A549 (cell line): ENCODE data around the gene H2AZ2.

Experiments
- CBX8 ChIP-seq: fragments of 200-600 bp; sonication (generic); IDR thresholded peaks from 2 replicates; pipeline ENCODE4 v1.6.1; 2016
- CHD2 ChIP-seq: fragments of 150-350 bp; IDR thresholded peaks from 2 replicates; pipeline ENCODE4 v1.6.1; 2014; ENCODE audit warnings: low read length; ENCODE audit not compliant: partially characterized antibody
- CHD4 ChIP-seq: fragments of 200-600 bp; sonication (generic); IDR thresholded peaks from 2 replicates; pipeline ENCODE4 v1.6.1; 2016; ENCODE audit warnings: antibody characterized with exemption, mild to moderate bottlenecking, borderline replicate concordance
- CTCF ChIP-seq: fragments of >200 bp; sonication (Bioruptor Twin); formaldehyde crosslinking; IDR thresholded peaks from 3 replicates; pipeline ENCODE4 v1.5.1; 2016
- EP300 ChIP-seq, 2 experiments: fragments of >200 bp; sonication (Bioruptor Twin); formaldehyde crosslinking; IDR thresholded peaks; 2 replicates in 1 of 2; 3 replicates in 1 of 2; pipeline ENCODE4 v1.6.1; 2016 to 2017
- ESRRA ChIP-seq: fragments of 150-350 bp; IDR thresholded peaks from 2 replicates; pipeline ENCODE4 v1.6.1; 2014; ENCODE audit warnings: mild to moderate bottlenecking, low read length, borderline replicate concordance
- KDM1A ChIP-seq: fragments of 200-600 bp; sonication (generic); IDR thresholded peaks from 2 replicates; pipeline ENCODE4 v1.6.1; 2016; ENCODE audit warnings: low read depth, mild to moderate bottlenecking
- MAX ChIP-seq: IDR thresholded peaks from 2 replicates; pipeline ENCODE4 v1.6.1; 2012
- MYC ChIP-seq: IDR thresholded peaks from 2 replicates; pipeline ENCODE4 v1.6.1; 2012; ENCODE audit warnings: mild to moderate bottlenecking, inconsistent platforms, low read length, improper control_type of control experiment, borderline replicate concordance
- NFE2L2 ChIP-seq: fragments of 150-350 bp; conservative IDR thresholded peaks from 2 replicates; pipeline ENCODE4 v1.6.1; 2014; ENCODE audit warnings: low read length
- POLR2A ChIP-seq: IDR thresholded peaks from 2 replicates; pipeline ENCODE4 v1.6.1; 2012; ENCODE audit warnings: mild to moderate bottlenecking, low read length
- RFX5 ChIP-seq: fragments of 450-650 bp; IDR thresholded peaks from 2 replicates; pipeline ENCODE4 v1.7.1; 2014; ENCODE audit warnings: antibody characterized with exemption, mild to moderate bottlenecking, moderate library complexity
- ZSCAN20 ChIP-seq: fragments of 250-450 bp; sonication (Bioruptor Pico); IDR thresholded peaks from 2 replicates; pipeline ENCODE4 v1.8.0; 2022; ENCODE audit warnings: mild to moderate bottlenecking, moderate library complexity
- TF ChIP-seq, protein P1 (sequence below): fragments of 450-650 bp; IDR thresholded peaks from 2 replicates; pipeline ENCODE4 v1.6.1; 2014; ENCODE audit warnings: antibody characterized with exemption

- no peak for TF ChIP-seq MYC
- no peak for TF ChIP-seq CTCF
- no peak for TF ChIP-seq POLR2A
- TF ChIP-seq NFE2L2: no peak
- TF ChIP-seq, protein P1, sequence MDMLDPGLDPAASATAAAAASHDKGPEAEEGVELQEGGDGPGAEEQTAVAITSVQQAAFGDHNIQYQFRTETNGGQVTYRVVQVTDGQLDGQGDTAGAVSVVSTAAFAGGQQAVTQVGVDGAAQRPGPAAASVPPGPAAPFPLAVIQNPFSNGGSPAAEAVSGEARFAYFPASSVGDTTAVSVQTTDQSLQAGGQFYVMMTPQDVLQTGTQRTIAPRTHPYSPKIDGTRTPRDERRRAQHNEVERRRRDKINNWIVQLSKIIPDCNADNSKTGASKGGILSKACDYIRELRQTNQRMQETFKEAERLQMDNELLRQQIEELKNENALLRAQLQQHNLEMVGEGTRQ: no peak
- no peak for TF ChIP-seq RFX5
- TF ChIP-seq EP300 (IDR thresholded peaks at IDR 0.05): no peak
- no peak for TF ChIP-seq ZSCAN20
- no peak for TF ChIP-seq KDM1A
- no peak for TF ChIP-seq MAX
- no peak for TF ChIP-seq CBX8
- TF ChIP-seq ESRRA: no peak
- no peak for TF ChIP-seq CHD4
- TF ChIP-seq CHD2: no peak
Measured at GRCh38 chr7:44783407-44783806, 64.5 kb downstream of the H2AZ2 start.
